ENCODE measurements around the gene FAM241B. TPM values are rescaled to one million over a fixed set of nuclear protein-coding genes. Genes with fewer than 3 reads are reported as not detected.

Gene FAM241B
- total RNA-seq, 1 donor from 2014 or later: 1.00 TPM

DNA sequence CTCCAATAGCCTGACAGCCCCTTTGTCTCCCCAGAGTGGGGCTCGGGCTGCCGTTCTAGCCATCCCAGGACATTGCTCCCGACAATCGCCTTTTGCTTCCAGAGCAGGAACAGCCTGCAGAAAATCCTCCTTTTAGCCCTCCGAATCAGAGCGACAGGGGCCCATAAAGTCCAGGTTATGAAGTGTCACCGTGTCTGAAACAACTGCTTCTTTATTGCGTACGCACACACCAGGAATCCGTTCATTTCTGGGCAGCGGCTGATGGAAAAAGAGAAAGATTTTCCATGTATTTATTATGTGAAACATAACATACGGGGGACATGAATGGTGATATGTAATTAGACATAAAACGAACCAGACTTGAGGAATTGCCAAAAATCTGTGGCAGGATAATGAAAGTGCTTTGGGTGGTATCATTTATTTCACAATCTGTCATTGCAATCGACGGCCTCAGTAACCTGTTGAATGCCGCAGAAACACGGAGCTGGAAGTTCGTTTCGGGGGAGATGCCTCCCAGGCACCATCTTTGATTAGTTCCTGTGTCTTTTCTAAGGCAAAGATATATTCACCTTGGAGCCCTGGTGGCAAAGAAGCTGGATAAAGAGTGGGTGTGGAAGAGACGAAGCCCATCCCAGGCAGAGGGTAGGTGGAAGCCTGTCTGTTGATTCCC, 48.1 kb downstream of the FAM241B start:
- Mint-ChIP-seq H3K9me3 (no peaks in the 10 kb centered on the region), H3K27me3 (peaks cover 31% of the 10 kb centered on the region), H3K4me3 (no peak overlapping the region), H3K36me3 (ENCODE audit: low read depth) (no peaks in the 10 kb centered on the region), H3K4me1 (no peaks in the 10 kb centered on the region), H3K27ac (no peak overlapping the region)
- CTCF ChIA-PET: no interaction called here
- DNase-seq: no peak
- no peak for ATAC-seq (ENCODE audit: low read depth)
- intact Hi-C loops (cut with micrococcal nuclease): no loop called here
- TF ChIP-seq CTCF (IDR thresholded peaks at IDR 0.05): no peak
- POLR2A ChIA-PET: no interaction called here

DNA sequence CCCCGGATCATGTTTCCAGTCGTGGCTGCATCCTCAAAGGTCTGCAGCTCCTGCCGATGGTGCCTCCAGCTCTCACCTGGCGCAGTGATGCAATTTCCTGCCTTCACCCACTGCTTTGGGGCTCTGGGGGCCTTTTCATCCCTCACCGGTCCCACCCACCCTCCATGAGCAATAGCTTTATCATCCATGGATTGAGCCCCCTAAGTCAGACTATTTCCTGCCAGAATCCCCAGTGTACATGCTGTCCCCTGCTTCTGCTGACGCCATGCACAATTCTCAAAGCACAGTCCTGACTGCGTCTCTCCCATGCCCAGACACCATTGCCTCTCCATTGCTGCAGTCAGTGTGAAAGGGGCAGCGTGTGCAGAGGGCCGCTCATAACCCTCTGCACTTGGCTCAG, 49.7 kb downstream of the FAM241B start:
- peaks cover 29% of the 10 kb centered on the region for H3K27me3 Mint-ChIP-seq
- no peak for TF ChIP-seq CTCF (IDR thresholded peaks at IDR 0.05)
- ChIA-PET POLR2A (no interaction called here), CTCF (no interaction called here)
- no peak overlapping the region for H3K4me3 Mint-ChIP-seq
- DNase-seq (no peak), ATAC-seq (ENCODE audit: low read depth) (no peak)
- H3K4me1 Mint-ChIP-seq: no peaks in the 10 kb centered on the region
- H3K27ac Mint-ChIP-seq: no peak overlapping the region
- intact Hi-C loops (cut with micrococcal nuclease): no loop called here
- no peaks in the 10 kb centered on the region for H3K9me3 Mint-ChIP-seq
- no peaks in the 10 kb centered on the region for H3K36me3 Mint-ChIP-seq (ENCODE audit: low read depth)

- Mint-ChIP-seq H3K36me3 (ENCODE audit: low read depth) (no peaks in the 10 kb centered on the region), H3K27me3 (peaks cover 29% of the 10 kb centered on the region), H3K4me3 (no peak overlapping the region), H3K9me3 (no peaks in the 10 kb centered on the region), H3K27ac (no peak overlapping the region), H3K4me1 (no peaks in the 10 kb centered on the region)
- intact Hi-C loops (cut with micrococcal nuclease): no loop called here
- TF ChIP-seq CTCF (IDR thresholded peaks at IDR 0.05): no peak
- ChIA-PET CTCF (no interaction called here), POLR2A (no interaction called here)
- DNase-seq: no peak
- ATAC-seq (ENCODE audit: low read depth): no peak
Measured at GRCh38 chr10:69680610-69681009, 50.6 kb downstream of the FAM241B start.

- ChIA-PET CTCF (no interaction called here), POLR2A (no interaction called here)
- intact Hi-C loops (cut with micrococcal nuclease): no loop called here
- peaks cover 25% of the 10 kb centered on the region for H3K27me3 Mint-ChIP-seq
- ATAC-seq (ENCODE audit: low read depth) (no peak), DNase-seq (no peak)
- no peak overlapping the region for H3K27ac Mint-ChIP-seq
- TF ChIP-seq CTCF (IDR thresholded peaks at IDR 0.05): no peak
- H3K9me3 Mint-ChIP-seq: no peaks in the 10 kb centered on the region
- no peaks in the 10 kb centered on the region for H3K4me1 Mint-ChIP-seq
- no peaks in the 10 kb centered on the region for H3K36me3 Mint-ChIP-seq (ENCODE audit: low read depth)
- no peak overlapping the region for H3K4me3 Mint-ChIP-seq
Measured at GRCh38 chr10:69681436-69681835, 51.4 kb downstream of the FAM241B start.

GRCh38 chr10:69682955-69683474, 53.0 kb downstream of the FAM241B start:
- no peak for TF ChIP-seq CTCF (IDR thresholded peaks at IDR 0.05)
- H3K36me3 Mint-ChIP-seq (ENCODE audit: low read depth): no peaks in the 10 kb centered on the region
- CTCF ChIA-PET: no interaction called here
- H3K9me3 Mint-ChIP-seq: no peaks in the 10 kb centered on the region
- ATAC-seq (ENCODE audit: low read depth) (no peak), DNase-seq (no peak)
- POLR2A ChIA-PET: no interaction called here
- H3K4me3 Mint-ChIP-seq: no peak overlapping the region
- intact Hi-C loops (cut with micrococcal nuclease): no loop called here
- H3K27ac Mint-ChIP-seq: no peak overlapping the region
- no peaks in the 10 kb centered on the region for H3K4me1 Mint-ChIP-seq
- H3K27me3 Mint-ChIP-seq: peaks cover 23% of the 10 kb centered on the region

Other genes starting within 250 kb of the FAM241B start
- gene TACR2, start 213.3 kb upstream of the FAM241B start, total RNA-seq: not detected in 2 replicates
- gene TSPAN15, start 178.8 kb upstream of the FAM241B start, total RNA-seq: 0.35 TPM in 1 of 2 replicates, not detected in the other
- gene NEUROG3, start 56.8 kb upstream of the FAM241B start, total RNA-seq: 0.38 and 0.66 TPM in 2 replicates
- not detected in 2 replicates for gene COL13A1, start 171.7 kb downstream of the FAM241B start, total RNA-seq

Data from activated B cell treated with CpG ODN at 0.5 μM for 24 hours (primary cell).